Spleen (tissue), 7 donors: ENCODE results near the gene EXOC6B.

Experiments
- POLR2A ChIP-seq, 3 donors: fragments of 450-650 bp; IDR thresholded peaks; one replicate each; pipeline ENCODE4 v1.5.1; 2017; ENCODE audit warnings: antibody characterized with exemption in 3 of 3, mild to moderate bottlenecking in 1 of 3
- POLR2AphosphoS5 ChIP-seq, 3 donors: sonication (generic); formaldehyde crosslinking; IDR thresholded peaks; one replicate each; pipeline ENCODE4 v1.5.1; 2017; ENCODE audit warnings: antibody characterized with exemption in 3 of 3
- TF ChIP-seq, protein P1 (sequence below), 11 experiments: fragments of 200-600 bp in 7 of 11; fragments of 450-650 bp in 4 of 11; sonication (generic) in 4 of 11; IDR thresholded peaks in 8 of 11; conservative IDR thresholded peaks in 3 of 11; 1 replicate in 7 of 11; 2 replicates in 4 of 11; pipeline versions ENCODE4 v1.4.0 to v1.8.0; 2016 to 2021; ENCODE audit warnings: antibody characterized with exemption in 11 of 11, inconsistent platforms in 4 of 11, mild to moderate bottlenecking in 1 of 11
- donor health status: DM: no; HTN: no; CAD: no; lungs with moderate emphysema.
- donor health status: DM: no; HTN: no; CAD: no.
- donor health status: DM: no; HTN: no; CAD: no.

GRCh38 chr2:72815655-72816278 is 10.1 kb downstream of the EXOC6B start:
- TF ChIP-seq, protein P1, sequence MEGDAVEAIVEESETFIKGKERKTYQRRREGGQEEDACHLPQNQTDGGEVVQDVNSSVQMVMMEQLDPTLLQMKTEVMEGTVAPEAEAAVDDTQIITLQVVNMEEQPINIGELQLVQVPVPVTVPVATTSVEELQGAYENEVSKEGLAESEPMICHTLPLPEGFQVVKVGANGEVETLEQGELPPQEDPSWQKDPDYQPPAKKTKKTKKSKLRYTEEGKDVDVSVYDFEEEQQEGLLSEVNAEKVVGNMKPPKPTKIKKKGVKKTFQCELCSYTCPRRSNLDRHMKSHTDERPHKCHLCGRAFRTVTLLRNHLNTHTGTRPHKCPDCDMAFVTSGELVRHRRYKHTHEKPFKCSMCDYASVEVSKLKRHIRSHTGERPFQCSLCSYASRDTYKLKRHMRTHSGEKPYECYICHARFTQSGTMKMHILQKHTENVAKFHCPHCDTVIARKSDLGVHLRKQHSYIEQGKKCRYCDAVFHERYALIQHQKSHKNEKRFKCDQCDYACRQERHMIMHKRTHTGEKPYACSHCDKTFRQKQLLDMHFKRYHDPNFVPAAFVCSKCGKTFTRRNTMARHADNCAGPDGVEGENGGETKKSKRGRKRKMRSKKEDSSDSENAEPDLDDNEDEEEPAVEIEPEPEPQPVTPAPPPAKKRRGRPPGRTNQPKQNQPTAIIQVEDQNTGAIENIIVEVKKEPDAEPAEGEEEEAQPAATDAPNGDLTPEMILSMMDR (IDR thresholded peaks at IDR 0.05 in 8 of 11, conservative IDR thresholded peaks at IDR 0.05 in 3 of 11): no peak
- no peak for TF ChIP-seq POLR2AphosphoS5 (IDR thresholded peaks at IDR 0.05)
- TF ChIP-seq POLR2A (IDR thresholded peaks at IDR 0.05): no peak
